Upper lobe of left lung (tissue), 4 donors: ENCODE results near the gene RAP1A.

Source experiments
- EP300 ChIP-seq, 4 donors: sonication (generic); formaldehyde crosslinking; IDR thresholded peaks; one replicate each; pipeline ENCODE4 v1.5.1; 2017; ENCODE audit warnings: antibody characterized with exemption in 4 of 4, control low read depth in 2 of 4
- POLR2A ChIP-seq, 4 donors: fragments of 450-650 bp; IDR thresholded peaks; one replicate each; pipeline ENCODE4 v1.5.1; 2016 to 2017; ENCODE audit warnings: antibody characterized with exemption in 4 of 4, mild to moderate bottlenecking in 2 of 4
- POLR2AphosphoS5 ChIP-seq, 2 donors: sonication (generic); formaldehyde crosslinking; IDR thresholded peaks; one replicate each; pipeline ENCODE4 v1.5.1; 2017; ENCODE audit warnings: antibody characterized with exemption in 2 of 2
- TF ChIP-seq, protein P1 (sequence below), 6 experiments: fragments of 450-650 bp in 4 of 6; fragments of 200-600 bp in 2 of 6; sonication (generic) in 2 of 6; IDR thresholded peaks; one replicate each; pipeline ENCODE4 v1.5.1; 2016 to 2019; ENCODE audit warnings: antibody characterized with exemption in 6 of 6

DNA sequence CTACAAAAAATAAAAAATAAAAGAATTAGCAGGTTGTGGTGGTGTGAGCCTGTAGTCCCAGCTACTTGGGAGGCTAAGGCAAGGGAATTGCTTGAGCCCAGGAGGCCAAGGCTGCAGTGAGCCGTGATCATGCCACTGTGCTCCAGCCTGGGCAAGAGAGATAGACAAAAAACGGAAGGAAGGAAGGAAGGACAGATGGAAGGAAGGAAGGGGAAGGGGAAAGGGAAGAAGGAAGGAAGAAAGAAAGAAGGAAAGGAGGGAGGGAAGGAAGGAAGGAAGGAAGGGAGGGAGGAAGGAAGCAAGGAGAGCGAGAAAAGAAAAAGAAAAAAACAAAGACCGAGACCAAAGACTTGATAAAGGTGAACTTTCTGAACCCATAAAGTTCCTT, 25.3 kb upstream of the RAP1A start:
- no peak for TF ChIP-seq POLR2A (IDR thresholded peaks at IDR 0.05)
- TF ChIP-seq, protein P1, sequence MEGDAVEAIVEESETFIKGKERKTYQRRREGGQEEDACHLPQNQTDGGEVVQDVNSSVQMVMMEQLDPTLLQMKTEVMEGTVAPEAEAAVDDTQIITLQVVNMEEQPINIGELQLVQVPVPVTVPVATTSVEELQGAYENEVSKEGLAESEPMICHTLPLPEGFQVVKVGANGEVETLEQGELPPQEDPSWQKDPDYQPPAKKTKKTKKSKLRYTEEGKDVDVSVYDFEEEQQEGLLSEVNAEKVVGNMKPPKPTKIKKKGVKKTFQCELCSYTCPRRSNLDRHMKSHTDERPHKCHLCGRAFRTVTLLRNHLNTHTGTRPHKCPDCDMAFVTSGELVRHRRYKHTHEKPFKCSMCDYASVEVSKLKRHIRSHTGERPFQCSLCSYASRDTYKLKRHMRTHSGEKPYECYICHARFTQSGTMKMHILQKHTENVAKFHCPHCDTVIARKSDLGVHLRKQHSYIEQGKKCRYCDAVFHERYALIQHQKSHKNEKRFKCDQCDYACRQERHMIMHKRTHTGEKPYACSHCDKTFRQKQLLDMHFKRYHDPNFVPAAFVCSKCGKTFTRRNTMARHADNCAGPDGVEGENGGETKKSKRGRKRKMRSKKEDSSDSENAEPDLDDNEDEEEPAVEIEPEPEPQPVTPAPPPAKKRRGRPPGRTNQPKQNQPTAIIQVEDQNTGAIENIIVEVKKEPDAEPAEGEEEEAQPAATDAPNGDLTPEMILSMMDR (IDR thresholded peaks at IDR 0.05), result no peak
- TF ChIP-seq POLR2AphosphoS5 (IDR thresholded peaks at IDR 0.05), result no peak
- TF ChIP-seq EP300 (IDR thresholded peaks at IDR 0.05), result no peak
